SH-SY5Y (cell line): ENCODE results near the gene ANKRD12.

Experiments
- GATA2 ChIP-seq: IDR thresholded peaks from 2 replicates; pipeline ENCODE4 v1.6.1; 2011; ENCODE audit warnings: mild to moderate bottlenecking, low read depth, low read length
- GATA3 ChIP-seq: IDR thresholded peaks from 2 replicates; pipeline ENCODE4 v1.6.1; 2011; ENCODE audit warnings: low read depth, mild to moderate bottlenecking, low read length, moderate library complexity

ANKRD12 gene

GRCh38 chr18:9297007-9297393 lies 160.4 kb downstream of the ANKRD12 start:
- TF ChIP-seq GATA3 (no peak), GATA2 (no peak)

GRCh38 chr18:9304388-9305070 lies 167.9 kb downstream of the ANKRD12 start:
- TF ChIP-seq GATA3 (no peak), GATA2 (no peak)

GRCh38 chr18:9319333-9319732 lies 182.8 kb downstream of the ANKRD12 start:
- no peak for TF ChIP-seq GATA3
- no peak for TF ChIP-seq GATA2

- TF ChIP-seq GATA3 = no peak
- no peak for TF ChIP-seq GATA2
Measured at GRCh38 chr18:9321017-9321452, 184.5 kb downstream of the ANKRD12 start.

GRCh38 chr18:9321736-9322135 lies 185.2 kb downstream of the ANKRD12 start:
- TF ChIP-seq GATA3 (no peak), GATA2 (no peak)

GRCh38 chr18:9322744-9323143 lies 186.2 kb downstream of the ANKRD12 start:
- no peak for TF ChIP-seq GATA3
- no peak for TF ChIP-seq GATA2

GRCh38 chr18:9323750-9324445 lies 187.3 kb downstream of the ANKRD12 start:
- TF ChIP-seq GATA3 (no peak), GATA2 (no peak)

- TF ChIP-seq GATA3 (no peak), GATA2 (no peak)
Measured at GRCh38 chr18:9325716-9326115, 189.1 kb downstream of the ANKRD12 start.

- TF ChIP-seq GATA3 (no peak), GATA2 (no peak)
Measured at GRCh38 chr18:9328776-9329175, 192.2 kb downstream of the ANKRD12 start.

- TF ChIP-seq GATA3 (no peak), GATA2 (no peak)
Measured at GRCh38 chr18:9329471-9329870, 192.9 kb downstream of the ANKRD12 start.

GRCh38 chr18:9330419-9330818 lies 193.8 kb downstream of the ANKRD12 start:
- TF ChIP-seq GATA2 (peak; percentile 91), GATA3 (no peak; the same call in 1 of the 2 replicates)

GRCh38 chr18:9333441-9334328 lies 197.1 kb downstream of the ANKRD12 start:
- TF ChIP-seq GATA2 (no peak), GATA3 (no peak)

- no peak for TF ChIP-seq GATA2
- TF ChIP-seq GATA3 = no peak
Measured at GRCh38 chr18:9334329-9334972, 197.9 kb downstream of the ANKRD12 start, which contains the start of gene TWSG1. Gene TWSG1, plus strand, starts transcription at chr18:9334773. Its CDS starts 2,457 bp downstream, at chr18:9337230.
